Activated T-cell treated with anti-CD3 and anti-CD28 coated beads for 4 hours (primary cell): ENCODE results near the gene PCTP.

ENCODE experiments used
- DNase-seq: peaks from one replicate; pipeline ENCODE4 v3.0.0-alpha.2; 2020

The PCTP gene

DNA sequence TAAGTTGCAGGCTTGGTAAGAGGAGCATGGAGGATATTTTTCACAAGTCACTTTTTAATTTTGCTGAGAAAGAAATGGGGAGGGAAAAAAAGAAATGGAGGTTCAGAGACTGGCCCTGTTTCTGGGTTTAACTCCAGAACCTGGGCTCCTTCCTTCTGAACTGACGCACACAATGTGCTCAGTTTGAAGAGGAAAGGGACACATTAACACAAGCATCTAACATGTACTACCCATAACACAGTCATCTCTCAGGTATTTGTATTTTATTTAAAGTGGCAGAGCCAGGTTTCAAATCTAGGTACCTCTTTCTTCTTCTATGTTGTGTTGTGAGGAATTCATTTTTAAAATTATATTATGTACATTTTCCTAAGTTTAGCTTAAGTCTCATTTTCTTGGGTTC lies 22.9 kb upstream of the PCTP start:
- DNase-seq: no peak

DNA sequence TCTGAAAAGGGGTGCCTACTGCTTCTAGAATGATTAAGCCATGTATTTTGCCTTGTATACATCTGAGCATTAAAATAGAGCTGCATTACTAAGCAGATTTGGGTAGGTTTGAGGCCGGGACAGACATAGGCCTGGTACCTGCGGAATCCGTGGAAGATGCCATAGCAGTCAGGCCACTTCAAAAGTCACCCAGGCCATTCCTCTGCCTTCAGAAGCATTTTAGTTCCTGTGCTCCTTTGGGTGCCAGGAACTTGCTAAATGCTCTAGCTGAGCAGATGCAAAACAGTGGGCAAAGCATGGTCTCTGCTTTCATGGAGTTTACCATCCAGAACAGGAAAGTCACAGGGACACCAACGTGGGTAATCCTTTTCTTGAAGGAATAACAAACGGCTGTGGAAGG lies 22.5 kb upstream of the PCTP start:
- no peak for DNase-seq

DNA sequence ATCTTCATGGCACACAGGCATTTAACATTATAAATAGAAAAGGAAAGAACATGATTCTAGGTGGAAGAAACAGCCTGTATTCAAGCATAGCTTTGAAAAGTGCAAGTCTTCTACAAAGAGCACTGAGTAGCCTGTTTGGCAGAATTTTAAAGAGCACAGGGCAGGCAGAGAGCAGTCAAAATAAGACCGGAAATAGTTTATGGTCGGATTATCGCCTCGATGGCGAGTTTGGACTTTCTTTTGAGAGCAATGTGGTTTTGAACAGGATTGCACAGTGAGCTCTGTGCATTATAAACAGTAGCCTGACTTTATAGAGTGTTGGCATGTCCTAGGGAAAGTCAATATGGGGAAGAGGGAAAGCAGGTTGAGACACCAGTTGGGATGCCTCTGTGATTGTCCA lies 22.0 kb upstream of the PCTP start:
- DNase-seq: no peak

DNA sequence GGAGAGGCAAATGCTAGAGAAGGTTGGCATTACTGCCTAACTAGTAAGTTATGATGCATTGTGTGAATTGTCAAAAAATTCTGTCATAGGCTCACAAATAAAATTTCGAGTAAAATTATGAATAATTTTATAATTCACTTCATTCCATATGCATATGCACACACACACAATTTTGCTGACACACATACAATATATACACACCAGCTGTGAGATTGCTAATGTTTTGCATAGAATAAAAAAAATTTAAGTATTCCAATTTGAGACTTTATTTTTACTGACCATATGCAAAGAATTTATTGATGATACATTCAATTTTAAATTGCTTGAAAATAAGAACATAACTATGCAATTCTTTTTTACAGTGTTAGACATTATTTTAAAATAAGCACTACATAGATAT lies 21.4 kb upstream of the PCTP start:
- no peak for DNase-seq

DNA sequence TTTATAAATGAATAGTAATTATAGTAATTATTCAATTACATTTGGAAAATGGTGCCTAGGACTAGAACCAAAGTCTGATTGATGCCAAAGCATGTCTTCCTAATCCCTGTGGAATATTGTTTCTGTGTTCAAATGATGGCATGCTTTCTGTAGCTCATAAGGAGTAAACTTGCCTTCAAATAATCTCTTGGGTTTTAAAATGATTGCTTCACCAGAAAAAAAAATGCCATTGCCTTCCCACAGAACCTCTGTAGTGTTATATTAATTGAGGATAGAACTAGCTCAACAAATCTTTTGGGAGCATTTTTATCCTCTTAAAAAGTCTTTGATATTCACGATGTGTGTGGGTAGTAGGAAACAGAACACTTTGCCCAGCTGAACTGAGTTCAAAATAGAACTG lies 20.5 kb upstream of the PCTP start:
- no peak for DNase-seq

DNA sequence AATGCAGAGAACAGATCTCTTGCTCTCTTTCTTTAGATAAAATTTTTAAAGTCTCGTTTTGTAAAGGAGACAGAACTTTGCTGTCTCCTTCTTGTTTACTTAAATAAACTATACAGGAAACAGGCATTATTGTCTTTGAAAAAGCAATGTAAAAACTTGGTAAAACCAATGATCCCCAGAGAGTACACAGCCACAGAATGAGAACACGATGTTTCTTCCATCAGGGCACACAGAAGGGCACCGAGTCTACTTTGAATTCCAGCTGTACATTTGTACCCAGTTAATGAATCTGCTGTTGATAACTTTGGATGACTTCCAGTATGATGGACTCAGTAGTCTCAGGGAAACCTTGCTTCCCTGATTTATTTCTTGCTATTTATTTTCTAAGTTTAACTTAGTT lies 20.0 kb upstream of the PCTP start:
- DNase-seq: no peak

DNA sequence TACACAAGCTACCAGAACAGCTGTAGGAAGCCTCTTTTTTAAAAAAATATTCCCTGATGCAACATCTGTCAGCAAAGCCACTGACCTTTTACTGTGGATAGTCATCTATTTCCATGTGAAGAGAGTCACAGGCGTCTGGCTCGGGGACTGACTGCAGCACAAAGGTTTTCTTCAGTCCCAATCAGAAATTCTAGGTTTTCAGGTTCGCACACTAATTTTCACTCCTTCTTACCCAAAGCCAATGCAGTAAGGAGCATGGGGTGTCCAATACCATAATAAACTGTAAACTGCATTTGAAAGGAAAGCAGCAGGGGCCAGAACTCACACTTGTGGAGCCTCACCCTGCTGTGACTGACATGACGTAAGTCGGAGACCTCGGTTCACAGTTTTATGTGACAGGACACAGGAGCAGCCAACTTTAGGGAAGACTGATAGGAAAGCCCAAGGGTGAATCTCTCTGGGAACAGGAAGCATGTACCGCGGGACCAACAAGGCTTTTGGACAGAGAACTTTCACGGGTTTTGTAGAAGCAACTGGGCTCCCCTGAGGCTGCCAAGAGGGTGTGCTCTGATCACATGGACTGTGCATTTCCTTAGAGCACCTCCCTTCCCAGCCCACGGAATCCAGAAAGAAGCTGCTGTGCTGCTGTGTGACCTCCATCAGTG lies 19.1 kb upstream of the PCTP start:
- no peak for DNase-seq

DNA sequence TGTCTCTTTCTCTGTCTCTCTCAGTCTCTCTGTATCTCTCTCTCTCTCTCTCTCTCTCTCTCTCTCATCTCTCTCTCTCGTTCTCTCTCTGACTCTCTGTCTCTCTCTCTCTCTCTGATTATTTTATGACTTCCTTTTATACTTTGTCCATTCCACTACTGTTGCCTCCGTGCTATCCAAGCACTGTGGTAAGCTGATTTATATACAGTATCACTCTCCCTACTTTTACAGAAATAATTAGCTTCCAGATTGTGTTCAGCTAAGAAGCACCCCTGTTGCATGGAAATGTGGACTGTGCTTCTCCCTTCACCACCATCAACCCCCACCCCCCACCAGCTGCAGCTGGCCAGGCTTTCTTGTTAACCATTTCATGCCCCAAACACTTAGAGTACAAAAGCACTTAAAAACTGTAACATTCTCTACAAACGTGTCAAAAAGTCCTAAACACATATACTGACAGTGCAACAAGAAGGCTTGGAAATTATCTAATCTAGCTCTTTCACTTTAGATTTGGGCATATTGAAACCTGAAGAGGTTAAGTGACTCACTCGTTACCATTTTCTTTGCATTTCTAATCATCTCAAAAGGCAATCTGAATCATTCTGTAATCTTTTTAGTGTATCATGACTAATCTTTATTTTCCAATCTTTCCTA lies 16.6 kb upstream of the PCTP start:
- no peak for DNase-seq

DNA sequence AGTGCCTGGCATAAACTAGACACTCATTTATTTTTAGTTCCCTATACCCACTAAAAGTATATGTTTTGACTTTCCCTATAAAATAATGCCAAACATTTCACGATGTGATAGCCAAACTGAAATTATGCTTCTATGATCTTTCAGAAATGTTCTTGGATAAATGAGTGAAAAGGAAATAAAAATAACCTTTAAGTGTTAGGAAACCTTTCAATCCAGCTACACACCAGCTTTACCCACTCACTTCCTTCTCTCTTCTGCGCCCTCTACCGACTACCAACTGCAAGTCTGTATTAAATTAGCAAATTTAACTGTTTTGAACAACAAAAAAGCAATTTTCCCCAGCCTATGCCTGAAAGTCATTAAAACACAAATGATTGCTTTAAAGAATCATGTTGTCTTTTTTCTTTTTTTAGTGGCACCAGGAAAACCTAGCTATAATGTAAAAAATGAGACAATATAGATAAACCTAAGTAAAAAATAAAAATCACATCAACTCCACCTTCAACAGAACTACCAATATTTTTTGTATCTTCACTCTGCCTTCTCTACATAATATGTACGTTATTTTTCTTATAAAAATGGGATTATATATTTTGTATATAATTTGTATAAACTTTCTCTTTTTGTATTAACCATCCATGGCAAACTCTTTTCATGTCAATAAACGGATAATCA lies 15.0 kb upstream of the PCTP start:
- peak; percentile 17 for DNase-seq

DNA sequence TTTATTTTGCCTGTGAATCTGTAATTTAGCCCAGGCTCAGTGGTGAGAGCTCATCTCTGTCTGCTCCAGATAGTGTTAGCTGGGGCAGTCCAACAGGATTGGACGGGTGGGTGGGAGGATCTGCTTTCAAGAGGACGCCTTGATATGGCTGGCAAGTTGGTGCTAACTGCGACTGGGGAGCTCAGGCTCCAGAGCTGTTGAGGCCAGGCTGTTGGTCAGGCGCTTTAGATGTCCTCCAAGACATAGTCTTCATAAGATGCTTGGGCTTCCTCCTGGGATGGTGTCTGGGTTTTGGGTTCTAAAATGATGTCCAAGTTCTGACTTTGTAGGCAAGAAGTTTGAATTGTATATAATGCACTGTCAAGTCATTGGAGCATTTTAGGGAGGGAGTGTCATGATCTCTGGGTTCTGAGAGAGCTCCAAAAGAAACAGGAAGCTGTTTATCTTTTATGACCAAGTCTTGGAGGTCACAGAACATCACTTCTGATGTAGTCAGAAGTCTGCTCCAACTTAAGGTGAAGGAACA lies 12.8 kb upstream of the PCTP start:
- no peak for DNase-seq

DNA sequence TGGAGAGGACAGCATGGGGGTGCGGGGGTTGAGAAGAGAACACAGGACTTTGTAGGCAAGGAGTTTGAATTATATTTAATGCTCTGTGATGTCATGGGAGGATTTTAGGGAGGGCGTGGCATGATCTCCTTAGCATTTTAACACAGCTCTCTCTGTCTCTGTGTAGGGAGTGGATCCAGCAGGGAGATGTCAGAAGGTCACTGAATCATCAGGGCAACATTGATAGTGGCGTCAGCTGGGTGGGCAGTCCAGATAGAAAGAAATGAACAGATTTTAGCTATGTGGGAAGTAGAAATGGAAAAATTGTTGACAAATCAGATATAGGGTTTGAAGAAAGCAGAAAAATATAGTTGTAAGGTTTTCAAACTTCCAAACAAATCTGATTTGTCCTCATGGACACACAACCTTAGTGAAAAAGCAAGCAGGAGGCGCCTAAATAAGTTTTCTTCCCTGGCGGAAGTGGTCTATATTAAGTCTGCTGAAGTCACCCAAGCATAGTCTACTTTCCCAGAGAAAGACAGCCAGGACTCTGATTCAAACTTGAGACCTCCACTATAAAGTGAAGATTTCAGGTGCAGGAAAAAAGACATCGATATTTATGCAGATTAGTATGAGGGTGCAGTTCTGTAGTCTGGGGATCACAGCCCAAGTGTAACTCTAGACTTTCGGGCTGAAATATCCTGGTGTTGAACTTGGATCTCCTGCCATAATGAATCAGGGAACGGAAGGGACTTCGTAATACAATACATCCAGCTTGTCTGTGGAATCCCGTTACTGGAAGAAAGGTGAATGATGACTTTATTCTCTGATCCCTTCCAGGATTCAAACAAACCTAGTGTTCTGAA lies 10.1 kb upstream of the PCTP start:
- no peak for DNase-seq

DNA sequence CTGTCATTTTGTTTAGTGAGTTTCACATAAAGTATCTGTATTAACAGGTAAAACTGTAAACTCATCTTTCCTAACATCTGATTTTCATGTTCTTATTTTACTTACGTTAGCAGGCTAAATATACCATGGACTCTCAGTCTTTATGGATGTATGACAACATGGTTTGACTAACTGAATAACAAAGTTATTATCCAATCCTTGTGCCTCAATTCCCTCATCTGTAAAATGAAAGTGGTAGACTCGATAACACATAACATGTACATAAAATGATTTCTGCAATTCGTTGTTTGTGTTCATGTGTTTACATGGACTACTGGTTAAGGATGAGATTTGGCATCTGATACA lies 9.5 kb upstream of the PCTP start:
- DNase-seq: no peak

DNA sequence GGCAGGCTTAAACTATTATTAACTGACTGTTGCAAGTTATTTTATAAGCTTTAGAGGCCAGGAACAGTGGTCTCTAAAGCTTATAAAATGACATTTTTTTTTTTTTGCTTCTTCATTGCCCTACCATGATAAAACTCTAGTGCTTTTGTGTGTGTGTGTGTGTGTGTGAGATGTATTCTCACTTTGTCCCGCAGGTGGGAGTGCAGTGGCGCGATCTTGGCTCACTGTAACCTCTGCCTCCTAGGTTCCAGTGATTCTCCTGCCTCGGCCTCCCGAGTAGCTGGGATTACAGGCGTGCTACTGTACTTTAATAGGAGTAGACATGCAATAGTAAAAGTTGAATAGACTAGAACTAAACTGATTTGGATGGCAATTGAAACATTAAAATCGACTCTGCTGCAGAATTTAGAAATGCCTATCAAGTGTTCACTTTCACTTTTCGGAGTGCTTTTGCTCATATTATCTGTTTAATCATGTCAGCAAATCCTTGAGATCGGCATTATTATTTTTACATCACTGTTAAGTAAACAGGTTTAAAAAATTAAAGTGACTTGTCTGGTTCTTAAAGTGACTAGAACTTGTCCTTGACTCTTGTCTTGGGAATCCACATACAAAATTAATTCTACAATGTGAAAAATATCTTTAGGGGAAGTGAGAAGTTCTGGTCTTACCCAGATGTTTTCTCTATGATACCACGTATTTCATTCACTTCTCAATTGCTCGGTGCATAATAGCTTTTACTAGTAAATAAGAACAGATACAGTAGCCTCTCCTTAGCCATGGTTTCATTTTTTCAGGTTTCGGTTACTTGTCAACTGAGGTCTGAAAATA lies 8.4 kb upstream of the PCTP start:
- DNase-seq: no peak

DNA sequence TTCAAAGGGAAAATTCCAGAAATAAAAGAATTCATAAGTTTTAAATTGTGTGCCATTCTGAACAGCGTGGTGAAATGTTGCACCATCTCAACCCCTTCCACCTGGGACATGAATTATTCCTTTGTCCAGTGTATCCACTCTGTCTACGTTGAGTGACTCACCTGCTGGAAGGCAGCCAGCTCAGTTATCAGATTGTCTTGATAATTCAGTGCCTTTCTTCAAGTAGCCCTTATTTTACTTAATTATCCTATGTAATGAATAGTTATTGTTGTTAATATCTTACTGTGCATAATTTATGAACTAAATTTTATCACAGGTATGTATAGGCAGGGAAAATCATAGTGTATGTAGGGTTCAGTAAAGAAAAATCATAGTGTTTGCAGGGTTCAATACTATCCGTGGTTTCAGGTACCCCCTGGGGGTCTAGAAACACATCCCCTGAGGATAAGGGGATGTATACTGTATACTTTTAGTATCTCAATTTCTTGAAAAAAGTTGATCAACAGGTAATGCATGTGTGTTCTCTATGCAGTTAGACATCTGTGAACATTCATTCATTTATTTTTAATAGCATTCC lies 7.7 kb upstream of the PCTP start:
- no peak for DNase-seq

DNA sequence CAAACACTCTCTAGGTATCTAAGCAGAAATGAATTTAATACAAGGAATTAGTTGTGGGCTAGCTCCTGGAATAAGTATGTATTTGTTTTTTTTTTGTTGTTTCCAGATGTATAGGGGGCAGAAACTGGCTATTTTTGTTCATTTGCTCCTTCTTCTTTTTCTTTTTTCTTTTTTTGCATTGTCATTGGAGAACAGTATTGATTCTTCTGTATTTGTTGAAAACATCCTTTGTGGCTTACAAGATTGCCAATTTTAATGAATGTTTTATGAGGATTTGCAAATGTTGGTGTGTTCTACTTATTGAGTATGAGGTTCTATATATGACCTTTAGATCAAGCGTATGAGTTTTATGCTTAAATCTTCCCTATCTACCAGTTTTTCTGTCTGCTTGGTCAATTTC lies 5.6 kb upstream of the PCTP start:
- DNase-seq: no peak

DNA sequence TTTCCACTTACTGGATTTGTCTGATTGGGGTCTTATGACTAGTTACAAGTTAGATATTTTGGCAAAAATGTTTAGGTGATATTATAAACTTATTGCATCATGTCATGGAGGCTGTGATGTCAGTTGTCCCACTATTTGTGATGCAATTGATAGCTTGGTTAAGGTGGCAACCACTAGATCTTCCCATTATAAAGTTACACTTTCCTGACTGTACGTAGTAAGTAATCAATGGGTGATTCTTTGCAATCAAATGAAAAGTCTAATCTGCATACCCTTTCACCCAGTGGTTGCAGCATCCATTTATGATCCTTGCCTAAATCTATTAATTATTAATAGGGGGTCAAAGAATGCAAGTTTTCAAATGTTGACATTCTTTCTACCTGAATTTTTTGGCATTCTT lies 4.4 kb upstream of the PCTP start:
- DNase-seq: no peak

DNA sequence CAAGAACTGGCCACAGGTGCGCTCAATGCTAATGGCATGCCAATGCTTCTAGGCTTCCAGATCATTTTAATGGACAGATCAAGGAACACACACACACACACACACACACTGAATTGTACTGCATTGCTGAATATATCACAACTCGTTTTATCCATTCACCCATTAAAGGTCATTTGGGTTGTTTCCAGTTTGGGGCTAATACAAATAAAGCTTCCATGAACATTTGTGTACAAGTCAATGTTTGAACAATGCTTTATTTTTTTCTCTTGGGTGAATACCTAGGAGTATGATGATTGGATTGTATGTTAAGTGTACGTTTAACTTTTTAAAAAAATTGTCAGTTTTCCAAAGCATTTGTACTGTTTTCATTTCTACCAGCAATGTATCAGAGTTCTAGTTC lies 3.6 kb upstream of the PCTP start:
- no peak for DNase-seq

DNA sequence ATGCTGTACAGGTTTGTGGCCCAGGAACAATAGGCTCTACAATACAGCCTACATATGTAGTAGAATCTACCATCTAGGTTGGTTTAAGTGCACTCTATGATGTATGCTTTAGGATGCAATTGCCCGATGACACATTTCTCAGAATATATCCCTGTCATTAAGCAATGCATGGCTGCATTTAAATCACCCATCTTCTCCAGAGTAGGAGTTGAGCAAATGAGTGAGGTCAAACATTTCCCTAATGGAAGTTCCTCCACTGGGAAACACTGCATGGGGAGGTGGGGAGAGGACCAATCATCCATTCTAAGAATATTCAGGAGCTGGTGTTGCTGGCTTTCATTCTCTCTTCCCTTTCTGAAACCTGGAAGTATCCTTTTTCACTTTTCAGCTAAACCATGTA lies 2.0 kb upstream of the PCTP start:
- no peak for DNase-seq

DNA sequence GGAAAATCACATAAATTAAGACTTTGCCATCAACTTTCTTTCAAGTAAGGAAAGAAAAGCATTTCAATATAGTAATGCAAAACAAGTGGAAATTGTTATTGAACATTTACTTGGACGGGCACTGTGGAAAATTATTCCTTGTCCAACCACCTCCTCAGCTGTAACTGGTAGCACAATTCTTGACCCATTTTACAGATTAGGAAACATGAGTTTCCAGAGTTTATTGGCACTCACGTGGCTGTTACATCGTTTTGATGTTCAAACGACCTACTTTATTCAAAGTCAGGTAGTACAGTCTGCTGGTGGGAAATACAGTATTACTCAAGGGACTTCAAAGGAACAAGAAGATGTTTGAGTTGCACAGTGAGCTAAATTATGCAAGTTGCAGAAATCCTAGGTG lies 866 bp upstream of the PCTP start:
- no peak for DNase-seq

DNA sequence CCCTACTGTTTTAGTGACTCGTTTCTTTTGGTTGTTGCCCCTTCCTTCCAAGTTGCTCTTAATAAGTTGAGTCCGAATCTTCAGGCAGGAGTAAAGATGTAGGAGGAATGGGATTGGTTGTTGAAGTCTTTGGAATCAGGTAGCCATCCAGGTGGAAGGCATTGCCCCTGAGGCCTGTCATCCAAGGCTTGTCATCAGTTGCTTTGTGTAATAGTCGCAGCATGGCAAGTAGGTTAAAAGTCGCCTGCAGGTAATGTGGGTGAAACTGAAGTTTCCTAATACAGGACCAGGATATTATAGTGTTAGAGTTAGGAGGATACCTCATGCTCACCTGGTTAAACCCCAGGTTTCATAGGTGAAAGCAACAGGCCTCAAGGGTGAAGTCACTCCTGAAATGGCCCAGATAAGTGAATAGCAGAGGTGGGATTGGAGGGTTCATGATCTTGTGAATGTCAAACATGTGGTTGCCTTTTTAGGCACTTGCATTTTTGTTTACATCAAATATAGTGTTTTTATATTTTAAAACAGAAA lies 934 bp downstream of the PCTP start:
- no peak for DNase-seq

DNA sequence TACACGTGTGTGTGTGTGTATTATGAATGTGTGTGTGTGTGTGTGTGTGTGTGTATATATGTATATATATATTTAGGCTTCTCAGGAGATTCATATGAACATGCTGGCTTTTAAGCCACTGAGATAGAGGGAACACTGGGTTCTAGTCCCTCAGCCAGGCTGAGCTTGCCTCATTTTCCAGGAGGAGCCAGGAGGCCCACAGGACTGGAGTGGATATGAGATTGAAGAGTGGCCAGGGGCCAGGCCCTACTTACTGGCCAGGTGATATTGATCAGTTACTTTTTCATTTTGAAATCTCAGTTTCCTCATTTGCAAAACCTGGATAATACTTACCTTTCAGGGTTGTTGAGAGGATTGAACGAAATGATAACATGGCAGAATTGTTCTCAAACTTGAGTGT lies 5.8 kb downstream of the PCTP start:
- DNase-seq: no peak

DNA sequence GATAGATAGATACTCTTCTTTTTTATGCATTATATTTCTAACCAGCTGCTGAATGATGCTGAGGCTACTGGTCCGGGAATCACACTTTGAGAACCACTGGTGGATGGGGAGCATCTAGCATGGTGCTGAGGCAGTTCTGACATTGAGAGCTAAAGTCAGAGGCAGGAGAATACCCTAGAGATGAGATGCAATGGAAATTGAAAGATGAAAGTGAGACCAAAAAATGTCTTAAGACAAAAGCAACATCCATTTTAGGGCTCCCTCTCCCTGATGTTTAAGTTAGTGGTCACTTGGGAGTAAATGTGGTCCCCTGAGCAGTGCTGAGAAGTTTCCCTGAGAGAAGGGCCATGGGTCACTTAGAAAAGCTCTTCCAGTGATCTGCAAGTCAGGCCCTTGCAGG lies 6.8 kb downstream of the PCTP start:
- DNase-seq: no peak
